CD4-positive, alpha-beta T cell treated with Interleukin-1 beta for 1 hour (primary cell): ENCODE data around the gene GCNA.
"Not testable (repeated sequence)": the region's sequence is repeated elsewhere in the genome, so short reads cannot be mapped to it uniquely, and the experiment has no call there.

Experiments
- DNase-seq, 2 donors: peaks; one replicate each; pipeline ENCODE4 v3.0.0-alpha.2; 2020 to 2022

GCNA gene

GRCh38 chrX:71617742-71618141 is 39.5 kb downstream of the GCNA start:
- no peak for DNase-seq

GRCh38 chrX:71618303-71618721 is 40.1 kb downstream of the GCNA start, which contains the start of gene CXCR3:
CXCR3 (minus strand) TSS chrX:71618511; CDS start chrX:71618449, 62 bp downstream.
- peak; percentile 45 to 51 for DNase-seq

GRCh38 chrX:71618787-71619186 is 40.5 kb downstream of the GCNA start:
- no peak for DNase-seq

DNA sequence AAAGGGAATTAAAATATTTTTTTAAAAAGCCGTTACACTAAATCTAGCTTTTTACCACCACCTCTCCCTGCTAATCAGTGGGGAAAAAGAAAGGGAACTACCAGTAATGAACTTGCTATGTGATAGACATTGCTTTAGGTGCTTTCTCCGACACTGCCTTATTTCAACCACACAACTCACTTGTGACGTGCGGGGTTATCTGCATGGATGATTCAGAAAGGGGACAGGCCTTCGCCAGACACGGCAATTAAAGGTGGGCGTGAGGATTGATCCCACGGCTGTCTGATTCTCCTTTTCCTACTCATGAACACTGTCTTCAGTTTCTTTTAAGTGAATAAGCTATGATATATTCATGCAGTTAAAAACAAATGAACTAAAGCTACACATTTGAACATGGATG is 41.0 kb downstream of the GCNA start:
- peak; percentile 47 to 49 for DNase-seq

DNA sequence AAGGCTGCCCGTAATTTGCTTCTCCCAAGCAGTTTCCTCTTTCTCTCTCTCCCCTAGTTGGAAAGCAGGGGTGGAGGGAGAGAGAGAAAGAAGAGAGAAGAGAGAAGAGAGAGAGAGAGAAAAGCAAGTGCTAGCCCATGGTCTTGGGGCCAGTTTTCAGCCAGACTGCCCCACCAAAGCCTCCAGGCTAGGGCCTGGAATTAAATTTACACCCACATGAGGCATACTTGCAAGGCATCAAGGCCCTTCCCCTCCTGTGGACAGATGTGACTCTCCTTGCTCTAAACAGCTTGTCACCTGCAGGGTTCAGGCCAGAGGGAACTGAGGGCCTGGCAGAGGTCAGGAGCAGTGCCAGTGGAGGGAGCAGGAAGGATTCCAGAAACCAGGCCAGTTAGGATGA is 41.7 kb downstream of the GCNA start:
- no peak for DNase-seq

DNA sequence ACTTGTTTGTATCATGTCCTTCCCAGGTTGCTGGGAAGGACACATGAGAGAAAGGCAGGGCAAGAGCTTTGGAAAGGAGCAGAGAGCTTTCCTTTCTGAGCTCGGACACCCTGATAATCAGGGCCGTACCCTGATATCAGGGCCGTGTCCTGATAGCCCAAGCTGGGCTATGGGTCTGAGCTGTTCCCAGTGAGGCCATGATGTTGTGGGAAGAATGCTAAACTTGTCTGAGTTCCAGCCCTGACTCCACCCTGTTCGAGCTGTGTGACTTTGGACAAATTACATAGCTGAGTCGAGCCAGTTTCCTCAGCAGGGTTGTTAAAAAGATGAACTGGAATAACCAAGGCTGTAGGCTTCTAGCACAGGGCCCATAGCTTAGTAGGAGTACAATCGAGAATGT is 43.4 kb downstream of the GCNA start:
- DNase-seq: no peak

DNA sequence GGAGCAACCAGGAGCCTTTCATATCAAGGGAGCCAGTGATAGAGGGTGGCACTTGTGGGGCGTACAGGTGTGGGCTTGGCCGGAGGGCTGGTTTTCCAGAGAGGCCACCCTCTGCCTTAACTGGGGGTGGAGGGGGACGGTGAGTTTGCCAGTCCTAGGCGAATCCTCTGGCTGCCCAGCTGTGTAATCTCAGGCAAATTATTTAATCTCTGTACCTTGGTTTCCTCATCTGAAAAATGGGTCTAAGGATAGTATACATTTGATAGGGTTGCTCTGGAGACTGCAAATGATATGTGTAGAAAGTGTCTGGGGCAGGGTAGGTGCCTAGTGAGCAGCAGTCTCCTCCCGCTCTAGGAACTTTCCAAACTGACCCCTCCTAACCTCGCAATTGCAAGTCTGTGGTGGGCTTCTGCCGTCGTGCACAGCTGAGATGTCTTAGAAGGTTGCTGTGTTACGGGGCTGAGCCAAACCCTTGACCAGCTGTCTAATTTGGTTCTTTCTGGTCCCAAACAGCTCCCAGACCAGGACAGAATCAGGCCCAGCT is 43.9 kb downstream of the GCNA start:
- DNase-seq: no peak

- DNase-seq: peak; percentile 77 to 82
Observed at GRCh38 chrX:71622576-71623450, 44.6 kb downstream of the GCNA start.

GRCh38 chrX:71623714-71624113 is 45.5 kb downstream of the GCNA start:
- DNase-seq: peak; percentile 22 to 39

DNA sequence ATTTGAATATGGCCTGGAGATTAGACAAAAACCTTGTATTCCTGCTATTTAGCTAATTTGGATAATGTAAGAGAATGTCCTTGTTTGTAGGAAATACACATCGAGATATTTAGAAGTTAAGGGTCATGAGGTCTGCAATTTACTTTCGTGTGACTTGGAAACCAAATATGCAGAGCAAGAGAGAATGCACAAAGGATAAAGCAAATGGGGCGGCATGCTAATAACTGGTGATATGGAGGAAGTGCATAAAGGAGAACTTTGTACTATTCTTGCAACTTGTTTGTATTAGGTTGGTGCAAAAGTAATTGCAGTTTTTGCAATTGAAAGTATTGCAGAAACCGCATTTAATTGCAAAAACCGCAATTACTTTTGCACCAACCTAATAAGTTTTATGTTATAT is 47.2 kb downstream of the GCNA start:
- DNase-seq: no peak

DNA sequence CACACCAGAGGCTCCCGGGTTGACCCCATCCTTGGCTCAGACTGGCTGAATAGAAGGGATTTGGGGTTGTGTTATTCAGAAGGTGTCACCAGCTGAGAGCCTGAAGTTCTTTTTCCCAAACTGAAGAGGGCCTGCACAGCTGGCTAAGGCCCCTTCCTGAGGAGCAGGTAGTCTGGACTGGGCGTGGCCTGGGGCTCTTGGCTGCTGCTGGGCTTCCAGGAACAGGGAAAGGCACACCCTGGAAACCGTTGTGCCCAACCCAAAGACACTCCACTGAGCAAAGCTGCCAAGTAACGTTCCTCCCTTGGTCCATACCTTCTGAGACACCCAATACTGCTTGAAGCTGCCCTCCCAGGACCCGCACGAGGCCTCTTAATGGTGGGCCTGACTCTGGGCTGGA is 48.3 kb downstream of the GCNA start:
- no peak for DNase-seq

GRCh38 chrX:71627588-71628404 is 49.6 kb downstream of the GCNA start:
- no peak for DNase-seq

GRCh38 chrX:71629467-71629866 is 51.2 kb downstream of the GCNA start:
- no peak for DNase-seq

- no peak for DNase-seq
Observed at GRCh38 chrX:71632923-71633657, 54.9 kb downstream of the GCNA start.

DNA sequence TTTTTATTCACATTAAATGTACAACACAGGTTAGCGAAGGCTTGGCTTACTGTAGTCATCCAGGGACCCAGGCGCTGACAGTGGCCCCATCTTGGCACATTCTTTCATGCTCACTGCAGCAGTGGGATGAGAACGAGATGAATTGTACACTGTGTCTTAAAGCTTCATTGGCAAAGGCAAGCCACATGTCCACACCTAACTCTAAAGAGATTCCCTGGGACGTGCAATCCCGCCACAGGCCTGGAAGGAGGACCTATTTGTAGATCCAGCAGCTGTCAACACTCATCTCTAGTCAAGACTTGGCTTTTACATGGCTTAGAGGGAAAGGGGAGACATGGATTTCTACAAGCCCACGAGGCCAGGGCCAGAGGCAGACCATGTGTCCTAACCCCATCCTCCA is 56.1 kb downstream of the GCNA start:
- no peak for DNase-seq

GRCh38 chrX:71636438-71637252 is 58.4 kb downstream of the GCNA start:
- no peak for DNase-seq

DNA sequence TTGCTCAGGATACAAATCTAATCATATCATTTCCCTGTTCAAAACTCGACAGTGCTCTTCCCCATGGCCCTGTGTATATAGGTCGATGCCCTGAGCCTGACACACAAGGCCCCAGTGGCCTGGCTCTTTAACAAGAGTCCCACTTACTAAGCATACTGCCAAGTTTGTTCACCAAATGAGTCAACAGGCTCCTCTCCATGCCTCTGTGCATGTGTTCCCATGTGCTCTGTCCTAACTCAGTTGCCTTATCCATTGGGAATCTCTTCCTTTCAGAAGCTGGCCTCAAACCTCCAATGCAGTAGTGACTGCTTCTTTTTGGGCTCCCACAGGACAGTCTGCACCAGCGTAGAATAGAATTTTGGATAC is 59.0 kb downstream of the GCNA start:
- no peak for DNase-seq

- no peak for DNase-seq
Observed at GRCh38 chrX:71637848-71638247, 59.6 kb downstream of the GCNA start.

DNA sequence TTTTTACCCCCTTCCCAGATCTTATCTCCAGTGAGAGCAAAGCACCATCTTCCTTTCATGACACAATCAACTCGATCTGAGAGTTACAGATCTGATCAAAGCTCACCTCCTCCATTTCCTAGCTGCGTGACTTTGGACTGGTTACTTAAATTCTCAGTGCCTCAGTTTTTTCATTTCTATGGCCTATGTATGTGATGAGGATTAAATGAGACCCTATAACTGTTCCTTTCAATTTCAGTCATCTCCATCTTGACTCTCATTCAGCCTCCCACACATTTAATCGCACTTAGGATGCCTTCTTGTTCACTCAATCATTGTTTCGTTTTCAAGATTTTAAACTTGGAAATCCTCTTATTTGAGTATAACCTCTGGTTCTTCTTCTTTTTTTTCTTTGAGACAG is 60.2 kb downstream of the GCNA start:
- no peak for DNase-seq

DNA sequence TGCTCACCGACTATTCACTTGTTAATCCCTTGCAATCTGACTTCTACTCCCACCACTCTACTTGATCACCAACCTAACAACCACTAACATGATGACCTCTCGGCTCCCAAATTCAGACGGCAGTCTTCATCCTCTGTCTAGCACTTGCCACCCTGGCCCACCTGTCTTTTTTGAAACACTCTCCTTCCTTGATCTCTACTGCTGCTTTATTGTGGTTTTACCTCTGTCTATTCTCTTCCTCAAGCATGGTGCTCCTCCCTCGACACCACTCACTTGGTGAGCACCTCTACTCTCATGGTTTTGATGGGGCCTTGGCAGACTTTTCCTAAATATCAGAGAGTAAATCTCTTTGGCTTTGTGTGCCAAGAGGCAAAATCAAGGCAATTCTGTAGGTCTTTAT is 61.8 kb downstream of the GCNA start:
- DNase-seq: peak in 1 of 2 donors; percentile 18

GRCh38 chrX:71644406-71644805 is 66.2 kb downstream of the GCNA start:
- not testable (repeated sequence) for DNase-seq
